ENCODE results near the gene MIOX. TPM values are rescaled to one million over a fixed set of nuclear protein-coding genes. Genes with fewer than 3 reads are reported as not detected.

Gene MIOX
- total RNA-seq, 1 experiment from 2014 or later = 1.4 TPM

- no peak overlapping the region for H2AK5ac ChIP-seq (ENCODE audit: insufficient read length, low read length)
- H3K56ac ChIP-seq (ENCODE audit: insufficient read length, low read depth, low read length) = no peak overlapping the region
- no peak overlapping the region for H3K23ac ChIP-seq (ENCODE audit: insufficient read length, low read depth, low read length)
- no peak overlapping the region for H3K27ac Mint-ChIP-seq
- H3K9me3 Mint-ChIP-seq = no peaks in the 10 kb centered on the region
- no peaks in the 10 kb centered on the region for H3K27me3 ChIP-seq (ENCODE audit: insufficient read depth, low read length)
- H3K9me3 ChIP-seq (ENCODE audit: control insufficient read depth, low read depth, low read length) = no peaks in the 10 kb centered on the region
- H4K20me1 ChIP-seq (ENCODE audit: control insufficient read depth, insufficient read depth, insufficient read length) = peaks cover 3% of the 10 kb centered on the region
- TF ChIP-seq CTCF (conservative IDR thresholded peaks at IDR 0.05) = no peak
- no peak overlapping the region for H3K9ac ChIP-seq (ENCODE audit: extremely low read depth, insufficient read length, low read length)
- no peak overlapping the region for H4K91ac ChIP-seq (ENCODE audit: insufficient read length, low read depth, low read length)
- H3K79me2 ChIP-seq (ENCODE audit: insufficient read depth, low read length) = peaks cover 13% of the 10 kb centered on the region; the same call in 1 of the 2 replicates
- no peak for DNase-seq
- H3K79me1 ChIP-seq (ENCODE audit: insufficient read depth, low read depth, low read length, poor library complexity, severe bottlenecking) = peaks cover 11% of the 10 kb centered on the region
- H2BK15ac ChIP-seq (ENCODE audit: low read depth, low read length) = no peak overlapping the region
- no peaks in the 10 kb centered on the region for H3K4me1 ChIP-seq (ENCODE audit: insufficient read depth, low read length)
- no peak overlapping the region for H3K27ac ChIP-seq (ENCODE audit: insufficient read length, low read depth, low read length)
- WGBS (ENCODE audit: extremely low coverage, insufficient read length, low lambda C conversion rate) = no CpG with 5 or more reads among the region's 15 CpGs
- H3K4me1 Mint-ChIP-seq = peaks cover 10 to 11% of the 10 kb centered on the region in 2 experiments
- H2BK12ac ChIP-seq (ENCODE audit: insufficient read length, low read depth, low read length) = no peak overlapping the region
- H4K5ac ChIP-seq (ENCODE audit: insufficient read length, low read depth, low read length) = no peak overlapping the region
- H2BK5ac ChIP-seq (ENCODE audit: insufficient read length, low read length) = no peak overlapping the region
- H3K14ac ChIP-seq (ENCODE audit: insufficient read depth, low read length) = no peak overlapping the region
- H3K18ac ChIP-seq (ENCODE audit: insufficient read length, low read depth, low read length) = no peak overlapping the region
- H3K4me2 ChIP-seq (ENCODE audit: insufficient read depth, insufficient read length, low read length) = no peak overlapping the region
- H3K36me3 Mint-ChIP-seq (ENCODE audit: insufficient read depth in 1 of 3, low read depth in 3 of 3) = peaks cover 0 to 26% (median 25%) of the 10 kb centered on the region in 3 experiments; a peak in 6 of 7 replicates
- H2BK20ac ChIP-seq (ENCODE audit: low read depth, low read length, poor library complexity, severe bottlenecking) = no peak overlapping the region
- H3T11ph ChIP-seq (ENCODE audit: low read length) = no peak overlapping the region
- H4K8ac ChIP-seq (replicated peaks; ENCODE audit: insufficient read length, low read depth, low read length) = no peak overlapping the region
- no peak overlapping the region for H3K4me3 Mint-ChIP-seq
- no peak overlapping the region for H2BK120ac ChIP-seq (ENCODE audit: low read depth, low read length, poor library complexity, severe bottlenecking)
- no peak overlapping the region for H2AFZ ChIP-seq (ENCODE audit: low read length)
- peaks cover 5% of the 10 kb centered on the region for H3K23me2 ChIP-seq (ENCODE audit: insufficient read length, low read depth, low read length, poor library complexity, severe bottlenecking)
- no peaks in the 10 kb centered on the region for H3K27me3 Mint-ChIP-seq (ENCODE audit: low read depth)
- no peak overlapping the region for H3K4ac ChIP-seq (ENCODE audit: low read depth, low read length)
These were observed 26.5 kb downstream of the MIOX start for GRCh38 chr22:50513175-50513574.

Data from H9 (cell line).